HG02623 (cell line): ENCODE results near the gene NXNL1.
"Not testable (repeated sequence)": the region's sequence is repeated elsewhere in the genome, so short reads cannot be mapped to it uniquely, and the experiment has no call there.

Experiments used
- ATAC-seq: cut with Tn5 transposase; IDR thresholded peaks from one replicate; pipeline ENCODE4 v1.9.1; 2021; ENCODE audit warnings: moderate library complexity; ENCODE audit not compliant: unreplicated experiment

NXNL1 gene

GRCh38 chr19:17487284-17488121 is 26.8 kb upstream of the NXNL1 start:
- ATAC-seq, result no peak

- no peak for ATAC-seq
Measured at GRCh38 chr19:17486545-17487240, 26.0 kb upstream of the NXNL1 start.

DNA sequence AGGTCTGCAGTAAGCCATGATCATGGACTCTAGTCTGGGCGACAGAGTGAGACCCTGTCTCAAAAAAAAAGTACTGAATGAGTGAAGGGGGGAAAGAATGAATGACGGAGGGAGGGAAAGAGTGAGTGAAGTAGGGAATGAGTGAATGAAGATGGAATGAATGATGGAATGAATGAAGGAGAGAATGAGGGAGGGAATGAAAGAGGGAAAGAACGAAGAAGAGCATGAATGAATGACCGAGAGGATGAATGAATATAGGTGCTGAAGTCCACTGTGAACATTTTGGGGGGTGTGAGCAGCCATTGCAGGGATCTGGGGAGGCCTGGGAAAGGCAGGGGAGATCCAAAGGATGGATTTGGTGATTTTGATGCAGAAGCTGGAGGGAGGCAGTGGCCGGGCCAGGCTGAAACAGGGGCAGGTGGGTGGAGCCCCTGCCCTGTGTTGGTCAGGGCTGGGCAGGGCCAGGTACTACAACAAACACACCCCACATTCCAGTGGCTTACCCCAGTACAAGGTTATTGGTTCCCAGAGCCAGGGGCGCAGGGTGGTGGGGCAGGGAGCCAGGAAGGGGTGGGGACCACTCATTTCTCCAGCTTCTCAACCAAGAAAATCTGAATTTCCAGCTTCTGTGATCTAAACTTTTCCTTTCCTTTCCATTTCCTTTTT is 23.9 kb upstream of the NXNL1 start:
- no peak for ATAC-seq

- no peak for ATAC-seq
Measured at GRCh38 chr19:17483605-17484002, 22.9 kb upstream of the NXNL1 start.

DNA sequence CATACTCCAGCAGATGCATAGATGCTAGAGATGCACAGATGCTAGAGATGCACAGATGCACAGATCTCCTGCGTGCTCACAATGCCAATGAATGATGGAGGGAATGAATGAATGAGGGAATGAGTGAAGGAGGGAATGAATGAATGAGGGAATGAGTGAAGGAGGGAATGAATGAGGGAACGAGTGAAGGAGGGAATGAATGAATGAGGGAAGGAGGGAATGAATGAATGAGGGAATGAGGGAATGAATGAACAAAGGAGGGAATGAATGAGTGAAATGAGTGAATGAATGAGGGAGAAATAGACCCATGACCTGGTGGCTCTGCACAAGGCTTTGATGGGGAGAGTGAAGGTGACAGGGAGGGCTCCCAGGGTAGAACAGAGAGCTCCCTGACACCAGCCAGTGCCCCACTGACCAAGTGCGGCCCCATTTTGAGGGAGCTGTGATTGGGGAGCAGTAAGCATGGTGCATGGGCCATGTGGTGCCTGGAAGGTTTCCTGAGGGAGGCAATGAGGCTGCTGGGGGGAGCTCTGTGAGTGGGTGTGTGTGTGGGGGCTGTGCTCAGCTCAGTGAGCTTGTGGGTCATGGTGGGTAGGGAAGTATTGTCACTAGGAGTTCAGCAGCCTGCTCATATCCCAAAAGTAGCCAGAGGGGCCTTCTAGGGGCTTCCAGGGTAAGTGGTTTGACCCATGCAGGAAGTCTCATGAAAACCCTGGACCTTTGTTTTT is 22.3 kb upstream of the NXNL1 start:
- no peak for ATAC-seq

DNA sequence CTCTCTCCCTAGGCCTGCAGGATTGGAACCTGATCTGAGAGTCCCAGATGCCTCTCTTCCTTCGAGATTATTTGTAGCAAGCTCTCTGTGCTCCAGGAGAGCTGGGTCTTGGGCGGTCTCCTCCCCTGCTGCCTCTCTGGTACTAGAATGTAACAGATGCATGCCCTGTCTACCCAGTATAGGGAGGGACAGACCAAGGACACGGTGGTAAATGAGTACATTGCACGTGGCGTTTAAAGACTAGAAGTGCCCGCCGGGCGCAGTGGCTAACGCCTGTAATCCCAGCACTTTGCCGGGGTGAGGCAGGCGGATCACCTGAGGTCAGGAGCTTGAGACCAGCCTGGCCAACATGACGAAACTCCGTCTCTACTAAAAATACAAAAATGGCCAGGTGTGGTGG is 21.3 kb upstream of the NXNL1 start:
- no peak for ATAC-seq

GRCh38 chr19:17479325-17479791 is 18.6 kb upstream of the NXNL1 start:
- no peak for ATAC-seq

GRCh38 chr19:17475541-17476115 is 14.9 kb upstream of the NXNL1 start:
- no peak for ATAC-seq

DNA sequence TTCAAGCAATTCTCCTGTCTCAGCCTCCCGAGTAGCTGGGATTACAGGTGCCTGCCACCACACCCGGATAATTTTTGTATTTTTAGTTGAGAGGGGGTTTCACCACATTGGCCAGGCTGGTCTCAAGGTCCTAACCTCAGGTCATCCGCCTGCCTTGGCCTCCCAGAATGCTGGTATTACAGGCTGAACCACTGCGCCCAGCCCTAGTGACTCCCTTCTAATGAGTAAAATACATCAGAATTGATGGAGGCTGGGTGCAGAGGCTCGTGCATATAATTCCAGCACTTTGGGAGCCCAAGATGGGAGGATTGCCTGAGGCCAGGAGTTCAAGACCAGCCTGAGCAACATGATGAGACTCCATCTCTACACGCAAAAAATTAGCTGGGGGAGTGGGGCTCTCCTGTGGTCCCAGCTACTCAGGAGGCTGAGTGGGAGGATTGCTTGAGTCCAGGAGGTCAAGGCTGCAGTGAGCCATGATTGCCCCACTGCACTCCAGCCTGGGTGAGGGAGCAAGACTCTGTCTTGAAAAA is 14.3 kb upstream of the NXNL1 start:
- ATAC-seq, result not testable (repeated sequence)

DNA sequence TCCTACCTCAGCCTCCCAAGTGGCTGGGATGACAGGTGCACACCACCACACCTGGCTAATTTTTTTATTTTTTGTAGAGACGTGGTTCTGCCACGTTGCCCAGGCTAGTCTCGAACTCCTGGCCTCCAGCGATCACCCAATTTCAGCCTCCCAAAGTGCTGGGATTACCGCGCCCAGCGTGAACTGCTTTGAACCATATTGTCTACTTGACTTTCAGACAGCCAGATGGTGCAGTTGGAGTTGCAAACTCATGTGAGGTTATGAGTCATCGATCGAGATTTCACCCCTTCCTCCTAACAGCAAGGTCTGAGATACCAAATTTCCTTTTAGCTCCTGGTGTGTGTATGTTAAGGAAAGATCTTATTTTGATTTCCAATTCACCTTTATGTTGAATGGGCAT is 12.3 kb upstream of the NXNL1 start:
- no peak for ATAC-seq

- no peak for ATAC-seq
Measured at GRCh38 chr19:17471410-17472125, 10.8 kb upstream of the NXNL1 start.

GRCh38 chr19:17470068-17470841 is 9.5 kb upstream of the NXNL1 start, which contains the start of gene SLC27A1:
TSS of gene SLC27A1 (plus strand) at chr19:17470524. CDS start at chr19:17470541, 17 bp downstream.
- ATAC-seq, result peak; percentile 79

DNA sequence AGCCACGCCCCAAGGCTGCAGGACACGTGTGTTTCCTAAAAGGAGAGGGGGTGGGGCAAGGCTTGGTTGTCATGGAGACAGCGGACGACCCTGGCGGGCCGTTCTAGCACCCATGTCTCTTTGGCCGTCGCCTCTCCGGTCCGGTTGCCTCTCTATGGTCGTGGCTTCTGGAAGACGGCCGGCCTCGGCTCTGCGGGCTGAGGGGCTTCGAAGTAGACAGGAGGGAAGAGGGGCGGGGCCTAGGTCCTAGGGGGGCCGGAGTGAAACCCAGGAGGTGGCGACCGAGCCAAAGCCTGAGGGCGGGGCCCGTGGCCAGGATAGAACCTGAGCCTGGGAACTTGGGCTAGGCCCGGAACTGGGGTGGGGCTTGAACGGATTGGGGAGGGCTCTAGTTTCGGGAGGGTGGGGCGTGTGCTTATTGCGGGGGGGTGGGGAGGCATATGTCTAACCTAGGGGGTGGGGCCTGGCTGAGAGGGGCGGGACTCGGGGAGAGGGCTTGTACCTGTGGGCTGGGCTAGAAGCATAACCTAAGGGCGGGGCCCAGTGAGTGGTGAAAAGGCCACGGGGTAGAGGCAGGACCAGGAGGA is 8.8 kb upstream of the NXNL1 start:
- ATAC-seq, result peak; percentile 35

DNA sequence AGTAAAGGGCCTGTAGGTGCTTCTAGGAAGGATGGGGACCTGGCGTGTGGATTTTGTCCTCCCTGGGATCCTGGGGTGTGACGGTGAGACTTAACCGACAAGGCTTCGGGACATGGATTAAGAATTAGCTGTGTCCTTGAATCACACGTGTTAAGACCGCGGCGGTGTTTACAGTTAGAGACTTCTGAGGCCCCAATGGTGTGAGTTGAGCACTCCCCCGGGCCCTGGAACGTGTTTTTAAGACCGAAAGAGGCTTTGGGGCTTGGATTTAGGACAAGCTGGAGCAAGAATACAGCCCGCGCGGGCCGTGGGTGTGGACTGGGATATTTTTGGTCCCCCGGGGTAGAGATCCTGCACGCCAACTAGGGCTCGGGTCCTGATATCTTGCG is 8.4 kb upstream of the NXNL1 start:
- ATAC-seq, result no peak

DNA sequence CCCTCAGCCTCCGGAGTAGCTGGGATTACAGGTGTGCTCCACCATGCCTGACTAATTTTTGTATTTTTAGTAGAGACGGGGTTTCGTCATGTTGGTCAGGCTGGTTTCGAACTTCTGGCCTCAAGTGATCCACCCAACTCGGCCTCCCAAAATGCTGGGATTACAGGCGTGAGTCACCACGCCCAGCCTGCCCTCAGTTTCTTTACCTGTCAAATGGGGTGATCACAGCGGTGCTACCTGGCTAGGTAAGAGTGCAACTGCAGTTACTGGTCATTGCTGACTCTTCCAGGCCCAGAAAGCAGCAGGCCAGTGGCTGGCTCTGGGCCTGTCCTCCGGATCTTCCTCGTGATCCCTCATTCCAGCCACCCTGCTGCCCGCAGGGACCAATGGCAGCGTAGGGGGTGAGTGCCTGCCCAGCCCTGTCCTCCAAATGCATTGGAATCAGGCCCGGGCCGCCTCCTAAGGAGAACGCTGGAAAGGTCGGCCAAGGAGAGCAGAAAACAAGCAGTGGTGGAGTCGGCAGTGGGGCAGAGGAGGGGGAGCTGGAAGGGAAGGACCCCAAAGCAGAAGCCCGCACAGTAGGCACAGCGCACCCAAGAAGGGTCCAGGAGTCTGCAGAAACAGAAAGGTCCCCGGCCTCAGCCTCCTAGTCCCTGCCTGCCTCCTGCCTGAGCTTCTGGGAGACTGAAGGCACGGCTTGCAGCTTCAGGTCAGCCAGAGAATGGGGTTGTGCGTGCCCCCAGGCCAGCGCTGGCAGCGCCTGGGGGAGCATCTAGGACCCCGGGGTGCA is 7.8 kb upstream of the NXNL1 start:
- ATAC-seq, result no peak

- no peak for ATAC-seq
Measured at GRCh38 chr19:17467471-17468301, 7.0 kb upstream of the NXNL1 start.

DNA sequence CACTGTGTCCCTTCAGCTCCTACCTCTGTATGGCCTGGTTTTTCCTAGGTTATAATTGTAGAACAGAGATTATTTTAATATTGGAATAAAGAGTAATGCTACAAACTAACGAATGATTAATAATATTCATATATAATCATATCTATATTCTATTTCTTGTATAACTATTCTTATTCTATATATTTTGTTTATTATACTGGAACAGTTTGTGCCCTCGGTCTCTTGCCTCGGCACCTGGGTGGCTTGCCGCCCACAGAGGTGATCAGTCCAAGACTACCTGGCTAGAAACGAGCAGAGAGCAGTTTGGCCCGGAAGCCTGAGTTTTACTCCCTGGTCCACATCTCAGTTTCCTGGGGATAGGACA is 5.7 kb upstream of the NXNL1 start:
- no peak for ATAC-seq
